Spleen (tissue), 11 donors: ENCODE measurements around the gene IL17RD. TPM values are rescaled to one million over a fixed set of nuclear protein-coding genes. Genes with fewer than 3 reads are reported as not detected.

Source experiments
- DNase-seq: peaks from one replicate; pipeline ENCODE4 v3.0.0-alpha.2; 2020
- H3K27ac ChIP-seq, 8 donors: fragments of 200-600 bp; sonication (generic) in 7 of 8; 1 replicate in 4 of 8; 2 replicates in 4 of 8; pipeline versions ENCODE4 v1.5.0 to v1.8.0; 2016 to 2021; ENCODE audit warnings: inconsistent platforms in 4 of 8, mild to moderate bottlenecking in 4 of 8, moderate library complexity in 1 of 8
- H3K27me3 ChIP-seq, 7 donors: fragments of 200-600 bp; sonication (generic) in 6 of 7; replicated peaks in 1 of 7; 1 replicate in 4 of 7; 2 replicates in 3 of 7; pipeline versions ENCODE4 v1.5.0 to v1.8.0; 2016 to 2021; ENCODE audit warnings: inconsistent platforms in 3 of 7, mild to moderate bottlenecking in 1 of 7
- H3K36me3 ChIP-seq, 6 donors: fragments of 200-600 bp; sonication (generic) in 5 of 6; 1 replicate in 4 of 6; 2 replicates in 2 of 6; pipeline versions ENCODE4 v1.5.0 to v1.8.0; 2016 to 2021; ENCODE audit warnings: inconsistent platforms in 2 of 6
- H3K4me1 ChIP-seq, 6 donors: fragments of 200-600 bp; sonication (generic) in 5 of 6; 1 replicate in 3 of 6; 2 replicates in 3 of 6; pipeline versions ENCODE4 v1.5.0 to v1.8.0; 2016 to 2021; ENCODE audit warnings: inconsistent platforms in 3 of 6
- H3K4me3 ChIP-seq, 8 donors: fragments of 200-600 bp; sonication (generic) in 7 of 8; 1 replicate in 4 of 8; 2 replicates in 4 of 8; pipeline versions ENCODE4 v1.5.0 to v1.8.0; 2016 to 2021; ENCODE audit warnings: inconsistent platforms in 4 of 8, mild to moderate bottlenecking in 4 of 8, moderate library complexity in 2 of 8
- H3K9me3 ChIP-seq, 8 donors: fragments of 200-600 bp; sonication (generic) in 7 of 8; 1 replicate in 4 of 8; 2 replicates in 4 of 8; pipeline versions ENCODE4 v1.5.0 to v1.8.0; 2016 to 2021; ENCODE audit warnings: inconsistent platforms in 4 of 8
- CTCF ChIP-seq, 11 experiments: fragments of 200-600 bp in 7 of 11; fragments of 450-650 bp in 4 of 11; sonication (generic) in 4 of 11; IDR thresholded peaks in 8 of 11; conservative IDR thresholded peaks in 3 of 11; 1 replicate in 7 of 11; 2 replicates in 4 of 11; pipeline versions ENCODE4 v1.4.0 to v1.8.0; 2016 to 2021; ENCODE audit warnings: antibody characterized with exemption in 11 of 11, inconsistent platforms in 4 of 11, mild to moderate bottlenecking in 1 of 11
- POLR2A ChIP-seq, 3 donors: fragments of 450-650 bp; IDR thresholded peaks; one replicate each; pipeline ENCODE4 v1.5.1; 2017; ENCODE audit warnings: antibody characterized with exemption in 3 of 3, mild to moderate bottlenecking in 1 of 3
- POLR2AphosphoS5 ChIP-seq, 3 donors: sonication (generic); formaldehyde crosslinking; IDR thresholded peaks; one replicate each; pipeline ENCODE4 v1.5.1; 2017; ENCODE audit warnings: antibody characterized with exemption in 3 of 3
- WGBS, 5 donors: extraction: QIAGEN DNeasy Blood & Tissue Kit in 3 of 5; methylation state at CpG; one replicate each; pipeline versions ENCODE4 v1.1.5 to v1.1.7; 2013 to 2018; 5-methylcytosine and 5-hydroxymethylcytosine counted together
- intact Hi-C: fragments of 100-400 bp; cut with DNase I; formaldehyde crosslinking; loops from one replicate; pipeline ENCODE4 v1.15.0; 2023; ENCODE audit warnings: low total_unique reads
- polyA plus RNA-seq, 3 donors: library from polyadenylated mRNA; stranded (reverse); fragments of 200-250 nt; gene quantifications; one replicate each; pipeline ENCODE4 v1.2.1, GENCODE V29; 2013
- total RNA-seq, 7 donors: library from RNA; depleted of rRNA in 3 of 7; stranded (reverse); fragments of >200 nt in 3 of 7; fragmentation: NEBNext Ultra II Directional in 4 of 7; extraction: Animal tissue kit (Norgen Biotek cat#: 25700) in 4 of 7; gene quantifications; one replicate each; pipeline versions ENCODE4 v1.1.0 to v1.2.1, GENCODE V29; 2016 to 2021
- donor health status: healthy with polysubstance abuse.
- donor health status: DM: no; HTN: no; CAD: no; lungs with moderate emphysema.
- donor health status: DM: no; HTN: no; CAD: no.
- donor health status: Bipolar disorder and iron deficiency.
- donor health status: healthy.
- donor health status: DM: no; HTN: no; CAD: no.
- donor health status: DM: yes; HTN: yes; CAD: no.

The IL17RD gene
- total and polyA plus RNA-seq, 10 donors, result 0.20 to 15.9 (median 2.8) TPM

DNA sequence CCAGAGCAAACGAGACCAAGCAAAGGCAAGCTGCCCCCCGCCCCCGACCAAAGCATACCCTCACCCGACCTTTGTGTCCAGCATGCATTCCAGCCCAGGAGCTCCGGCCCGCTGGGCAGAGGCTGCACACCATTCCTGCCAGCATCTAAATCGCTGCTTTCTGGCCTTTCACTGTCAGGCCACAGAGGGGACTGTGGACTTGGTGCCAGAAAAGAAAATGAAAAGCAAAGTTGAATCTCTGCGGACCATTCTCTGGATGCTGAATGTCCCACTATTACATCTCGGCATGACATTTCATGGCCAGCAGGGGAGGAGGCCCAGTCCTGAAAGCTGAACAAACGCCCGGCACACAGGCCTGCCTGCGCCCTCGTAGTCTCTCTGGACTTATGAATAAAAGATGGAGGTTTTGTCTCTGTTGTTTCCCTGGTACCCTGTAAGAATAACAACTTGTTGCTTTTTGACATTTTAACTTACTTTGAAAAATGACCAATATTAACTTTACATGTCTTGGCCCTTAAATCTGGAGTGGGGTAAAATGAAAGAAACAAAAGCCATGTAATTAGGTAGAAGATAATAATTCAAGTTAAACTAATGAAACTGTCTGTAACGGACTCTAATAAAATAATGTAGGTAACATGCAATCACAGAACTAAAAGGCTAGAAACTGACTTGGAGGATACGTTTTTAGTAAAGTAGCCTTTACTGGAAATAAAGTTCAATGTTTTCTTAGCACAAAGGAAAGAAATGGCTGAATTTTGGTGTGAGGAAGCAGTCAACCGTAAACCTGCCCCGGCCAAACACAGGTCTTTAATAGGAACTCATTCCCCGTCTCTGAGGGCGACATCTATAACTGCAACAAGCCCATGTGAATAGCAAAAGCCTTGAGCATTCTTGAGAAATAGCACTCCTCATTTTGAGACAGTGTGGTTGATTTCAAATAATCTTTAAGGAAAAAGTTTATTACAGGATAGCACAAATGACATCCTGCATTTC lies 12.7 kb downstream of the IL17RD start:
- H3K4me3 ChIP-seq, result no peak overlapping the region
- intact Hi-C loops, result no loop called here
- H3K9me3 ChIP-seq, result no peaks in the 10 kb centered on the region
- H3K4me1 ChIP-seq, result peaks cover 0 to 10% (median 0%) of the 10 kb centered on the region in 6 donors
- DNase-seq, result no peak
- peak overlapping the region in 3 of 8 donors; percentile 11 to 31 (median 12) for H3K27ac ChIP-seq
- WGBS, 5 donors, result 74 to 83% (median 79%) methylated on average over 19 of the region's 19 CpGs
- peaks cover 0 to 29% (median 0%) of the 10 kb centered on the region in 7 donors for H3K27me3 ChIP-seq
- no peaks in the 10 kb centered on the region for H3K36me3 ChIP-seq
- TF ChIP-seq POLR2AphosphoS5 (IDR thresholded peaks at IDR 0.05) (no peak), CTCF (IDR thresholded peaks at IDR 0.05 in 8 of 11, conservative IDR thresholded peaks at IDR 0.05 in 3 of 11) (no peak), POLR2A (IDR thresholded peaks at IDR 0.05) (no peak)

- Histone ChIP-seq H3K27ac (peak overlapping the region in 3 of 8 donors; percentile 11 to 31 (median 12)), H3K27me3 (peaks cover 0 to 22% (median 0%) of the 10 kb centered on the region in 7 donors), H3K4me1 (peaks cover 0 to 10% (median 0%) of the 10 kb centered on the region in 6 donors), H3K36me3 (no peaks in the 10 kb centered on the region), H3K9me3 (no peaks in the 10 kb centered on the region), H3K4me3 (no peak overlapping the region)
- intact Hi-C loops, result no loop called here
- WGBS, 5 donors, result 71 to 87% (median 80%) methylated on average over 3 of the region's 3 CpGs
- no peak for DNase-seq
- TF ChIP-seq POLR2A (IDR thresholded peaks at IDR 0.05) (no peak), CTCF (IDR thresholded peaks at IDR 0.05 in 8 of 11, conservative IDR thresholded peaks at IDR 0.05 in 3 of 11) (no peak), POLR2AphosphoS5 (IDR thresholded peaks at IDR 0.05) (no peak)
These were observed 13.4 kb downstream of the IL17RD start for GRCh38 chr3:57151749-57152148.

GRCh38 chr3:57151021-57151449 lies 14.1 kb downstream of the IL17RD start:
- 65 to 73% (median 71%) methylated on average over 2 of the region's 2 CpGs for WGBS, 5 donors
- DNase-seq, result no peak

More at GRCh38 chr3:57151021-57151449, 14.1 kb downstream of the IL17RD start:
- peaks cover 0 to 10% (median 0%) of the 10 kb centered on the region in 6 donors for H3K4me1 ChIP-seq
- no peak overlapping the region for H3K4me3 ChIP-seq
- no peaks in the 10 kb centered on the region for H3K9me3 ChIP-seq
- TF ChIP-seq POLR2A (IDR thresholded peaks at IDR 0.05) (no peak), POLR2AphosphoS5 (IDR thresholded peaks at IDR 0.05) (no peak), CTCF (IDR thresholded peaks at IDR 0.05 in 8 of 11, conservative IDR thresholded peaks at IDR 0.05 in 3 of 11) (no peak)
- H3K27me3 ChIP-seq, result peaks cover 0 to 17% (median 0%) of the 10 kb centered on the region in 7 donors
- peak overlapping the region in 1 of 8 donors; percentile 31 for H3K27ac ChIP-seq
- intact Hi-C loops, result no loop called here
- no peaks in the 10 kb centered on the region for H3K36me3 ChIP-seq
